Smooth muscle cell (in vitro differentiated cells): Measurements from ENCODE around the gene PSMB10. TPM values are rescaled to one million over a fixed set of nuclear protein-coding genes. Genes with fewer than 3 reads are reported as not detected.

ENCODE experiments used
- DNase-seq: peaks from one replicate; lab custom pipeline; 2025; ENCODE audit not compliant: unreplicated experiment; lab: John Stamatoyannopoulos, UW
- H2AFZ ChIP-seq: fragments of 200-600 bp; sonication (generic); 2 replicates; pipeline ENCODE4 v1.6.0; 2016; ENCODE audit warnings: antibody characterized with exemption, low read depth, mild to moderate bottlenecking
- H3F3A ChIP-seq: fragments of 200-600 bp; sonication (generic); 2 replicates; pipeline ENCODE4 v1.6.0; 2017; ENCODE audit warnings: antibody characterized with exemption, low read depth
- H3K27ac ChIP-seq: fragments of 200-600 bp; sonication (generic); 2 replicates; pipeline ENCODE4 v1.5.1; 2016; ENCODE audit warnings: low read depth, mild to moderate bottlenecking
- H3K27me3 ChIP-seq: fragments of 200-600 bp; sonication (generic); 2 replicates; pipeline ENCODE4 v1.6.1; 2016; ENCODE audit warnings: low read depth, mild to moderate bottlenecking
- H3K36me3 ChIP-seq: fragments of 200-600 bp; sonication (generic); 2 replicates; pipeline ENCODE4 v1.5.1; 2016; ENCODE audit warnings: low read depth
- H3K4me1 ChIP-seq: fragments of 200-600 bp; sonication (generic); 2 replicates; pipeline ENCODE4 v1.5.1; 2016; ENCODE audit warnings: low read depth
- H3K4me2 ChIP-seq: fragments of 200-600 bp; sonication (generic); 2 replicates; pipeline ENCODE4 v1.6.0; 2016; ENCODE audit warnings: mild to moderate bottlenecking
- H3K4me3 ChIP-seq: fragments of 200-600 bp; sonication (generic); 2 replicates; pipeline ENCODE4 v1.5.1; 2016; ENCODE audit warnings: mild to moderate bottlenecking
- H3K79me2 ChIP-seq: fragments of 200-600 bp; sonication (generic); 2 replicates; pipeline ENCODE4 v1.6.0; 2016; ENCODE audit warnings: low read depth, mild to moderate bottlenecking
- H3K9ac ChIP-seq: fragments of 200-600 bp; sonication (generic); 2 replicates; pipeline ENCODE4 v1.6.0; 2016; ENCODE audit warnings: low read depth
- H3K9me3 ChIP-seq: fragments of 200-600 bp; sonication (generic); replicated peaks from 2 replicates; pipeline ENCODE4 v1.5.1; 2016; ENCODE audit warnings: low read depth
- H4K20me1 ChIP-seq: fragments of 200-600 bp; sonication (generic); 2 replicates; pipeline ENCODE4 v1.6.0; 2016; ENCODE audit warnings: low read depth
- CTCF ChIP-seq: fragments of 200-600 bp; sonication (generic); IDR thresholded peaks from 2 replicates; pipeline ENCODE4 v1.5.1; 2017; ENCODE audit warnings: borderline replicate concordance, mild to moderate bottlenecking, antibody characterized with exemption; ENCODE audit not compliant: insufficient read depth, poor library complexity, severe bottlenecking
- WGBS: methylation state at CpG from one replicate; pipeline ENCODE4 v1.1.7; 2016; ENCODE audit warnings: low lambda C conversion rate; 5-methylcytosine and 5-hydroxymethylcytosine counted together
- polyA plus RNA-seq: library from polyadenylated mRNA; unstranded; fragments of >200 nt; fragmentation: Nextera tagmentation; extraction: Ambion mirVana; gene quantifications from 2 replicates; pipeline ENCODE4 v1.2.1, GENCODE V29; 2016
- total RNA-seq: library from RNA; depleted of rRNA; stranded (reverse); fragments of >200 nt; gene quantifications from 2 replicates; pipeline ENCODE4 v1.2.3, GENCODE V29; 2014

The PSMB10 gene
- total and polyA plus RNA-seq, 2 experiments from 2014 or later, result 17.3 to 38.4 TPM

- Histone ChIP-seq H3F3A (no peaks in the 10 kb centered on the region), H3K27ac (no peak overlapping the region), H2AFZ (no peak overlapping the region), H3K4me1 (peaks cover 12% of the 10 kb centered on the region), H3K9ac (no peak overlapping the region), H3K27me3 (no peaks in the 10 kb centered on the region), H3K79me2 (no peaks in the 10 kb centered on the region), H3K4me3 (peak overlapping the region; percentile 87), H3K36me3 (no peaks in the 10 kb centered on the region), H4K20me1 (peaks cover 15% of the 10 kb centered on the region), H3K9me3 (no peaks in the 10 kb centered on the region), H3K4me2 (peak overlapping the region; percentile 86)
- DNase-seq, result no peak
- no peak for TF ChIP-seq CTCF
- WGBS, result 56% methylated on average over 13 of the region's 13 CpGs
These were observed 2.1 kb downstream of the PSMB10 start for GRCh38 chr16:67934306-67935100.

GRCh38 chr16:67933805-67934204, 2.8 kb downstream of the PSMB10 start:
- WGBS, result 89% methylated on average over 7 of the region's 7 CpGs
- H3K4me1 ChIP-seq, result peaks cover 12% of the 10 kb centered on the region
- no peaks in the 10 kb centered on the region for H3K27me3 ChIP-seq
- no peaks in the 10 kb centered on the region for H3F3A ChIP-seq
- H3K27ac ChIP-seq, result no peak overlapping the region
- H4K20me1 ChIP-seq, result peaks cover 11% of the 10 kb centered on the region
- no peak overlapping the region for H2AFZ ChIP-seq
- no peaks in the 10 kb centered on the region for H3K79me2 ChIP-seq
- no peaks in the 10 kb centered on the region for H3K9me3 ChIP-seq
- no peak for DNase-seq
- H3K4me3 ChIP-seq, result no peak overlapping the region
- no peak overlapping the region for H3K4me2 ChIP-seq
- TF ChIP-seq CTCF, result no peak
- no peaks in the 10 kb centered on the region for H3K36me3 ChIP-seq
- no peak overlapping the region for H3K9ac ChIP-seq

- 91% methylated on average over 4 of the region's 4 CpGs for WGBS
- Histone ChIP-seq H3K9ac (no peak overlapping the region), H3K4me2 (no peak overlapping the region), H3K9me3 (no peaks in the 10 kb centered on the region), H4K20me1 (peaks cover 23% of the 10 kb centered on the region), H2AFZ (no peak overlapping the region), H3K4me1 (peaks cover 12% of the 10 kb centered on the region), H3K36me3 (no peaks in the 10 kb centered on the region), H3F3A (no peaks in the 10 kb centered on the region), H3K79me2 (no peaks in the 10 kb centered on the region), H3K27me3 (no peaks in the 10 kb centered on the region), H3K27ac (no peak overlapping the region), H3K4me3 (no peak overlapping the region)
- no peak for DNase-seq
- no peak for TF ChIP-seq CTCF
These were observed 4.2 kb downstream of the PSMB10 start for GRCh38 chr16:67932462-67932840.
